HepG2 (cell line): ENCODE measurements around the gene TOR4A. TPM values are rescaled to one million over a fixed set of nuclear protein-coding genes. Genes with fewer than 3 reads are reported as not detected.

Experiments used
- ATAC-seq: fragments of 200-7000 bp; cut with Tn5 transposase; 3 replicates; pipeline ENCODE4 v1.9.1; 2020; ENCODE audit warnings: mild to moderate bottlenecking, moderate library complexity
- BruUV-seq: library from RNA; stranded (reverse); fragments of 400-500 nt; replicated peaks from 2 replicates; lab custom pipeline; 2021; lab: Mats Ljungman, UMichigan
- CTCF ChIA-PET: fragments of 300-600 bp; formaldehyde crosslinking; extraction: SDS; loops from one replicate; lab custom pipeline; 2021; ENCODE audit warnings: low total read pairs, inconsistent platforms, low intra/inter-chr PET ratio; lab: Yijun Ruan, JAX
- POLR2A ChIA-PET: fragments of 350-600 bp; sonication (Branson Sonifier 250); formaldehyde crosslinking; loops from one replicate; lab custom pipeline; 2020; ENCODE audit warnings: antibody characterized with exemption, inconsistent platforms; lab: Yijun Ruan, JAX
- DNase-seq: peaks from one replicate; pipeline ENCODE4 v3.0.0-alpha.2; 2015; ENCODE audit warnings: low spot score
- FAIRE-seq: peaks from 3 replicates; lab custom pipeline; 2011; peaks lifted over from hg19 to GRCh38; lab: Jason Lieb, UNC
- H2AFZ ChIP-seq: one replicate; pipeline ENCODE4 v1.6.1; 2011; ENCODE audit warnings: low read length, inconsistent platforms
- H3K27ac ChIP-seq: fragments of 300-600 bp; 3 replicates; pipeline ENCODE4 v1.8.0; 2011; ENCODE audit warnings: mixed run types, mild to moderate bottlenecking, mixed read lengths, low read length, inconsistent platforms; ENCODE audit not compliant: insufficient read depth; ENCODE audit errors: extremely low read length
- H3K27me3 ChIP-seq, 2 experiments: fragments of 200-600 bp in 1 of 2; 2 replicates in 1 of 2; 3 replicates in 1 of 2; pipeline versions ENCODE4 v1.6.0 to v1.8.0; 2011; ENCODE audit warnings: low read length in 2 of 2, mild to moderate bottlenecking in 2 of 2, moderate library complexity in 2 of 2, inconsistent platforms in 1 of 2; ENCODE audit not compliant: insufficient read depth in 2 of 2, control insufficient read depth in 1 of 2
- H3K36me3 ChIP-seq, 2 experiments: fragments of 200-600 bp in 1 of 2; replicated peaks in 1 of 2; 2 replicates in 1 of 2; 3 replicates in 1 of 2; pipeline versions ENCODE4 v1.5.1 to v1.8.0; 2011; ENCODE audit warnings: low read length in 2 of 2, inconsistent platforms in 1 of 2; ENCODE audit not compliant: insufficient read depth in 2 of 2, control insufficient read depth in 1 of 2
- H3K4me1 ChIP-seq: 2 replicates; pipeline ENCODE4 v1.5.1; 2012; ENCODE audit warnings: low read length, inconsistent platforms; ENCODE audit not compliant: insufficient read depth
- H3K4me2 ChIP-seq: 2 replicates; pipeline ENCODE4 v1.6.0; 2011; ENCODE audit warnings: low read depth, low read length, inconsistent platforms
- H3K4me3 ChIP-seq, 3 experiments: fragments of 200-600 bp in 1 of 3; sonication (generic), shearing (Covaris generic) in 1 of 3; replicated peaks in 1 of 3; 2 replicates each; pipeline ENCODE4 v1.5.1; 2011 to 2016; ENCODE audit warnings: low read length in 3 of 3, inconsistent platforms in 2 of 3, low read depth in 2 of 3, mild to moderate bottlenecking in 2 of 3, control low read depth in 1 of 3, mixed read lengths in 1 of 3; ENCODE audit not compliant: insufficient read depth in 1 of 3
- H3K79me2 ChIP-seq: one replicate; pipeline ENCODE4 v1.6.1; 2011; ENCODE audit warnings: low read length, inconsistent platforms; ENCODE audit not compliant: insufficient read depth
- H3K9ac ChIP-seq: 2 replicates; pipeline ENCODE4 v1.6.0; 2011; ENCODE audit warnings: mild to moderate bottlenecking, low read depth, low read length, inconsistent platforms; ENCODE audit not compliant: insufficient read depth
- H3K9me3 ChIP-seq: 2 replicates; pipeline ENCODE4 v1.5.1; 2012; ENCODE audit warnings: mild to moderate bottlenecking, low read length
- H4K20me1 ChIP-seq: 2 replicates; pipeline ENCODE4 v1.6.0; 2011; ENCODE audit warnings: inconsistent platforms, mild to moderate bottlenecking, low read length, moderate library complexity; ENCODE audit not compliant: insufficient read depth
- HES4 ChIP-seq: sonication (generic); formaldehyde crosslinking; IDR thresholded peaks from 2 replicates; pipeline ENCODE4 v1.9.0; 2021; ENCODE audit warnings: mild to moderate bottlenecking, missing genetic modification reagents, borderline replicate concordance
- TBL1XR1 ChIP-seq: fragments of 150-350 bp; IDR thresholded peaks from 2 replicates; pipeline ENCODE4 v1.6.1; 2014; ENCODE audit warnings: borderline replicate concordance, low read length; ENCODE audit not compliant: partially characterized antibody
- ZNF234 ChIP-seq: sonication (generic); formaldehyde crosslinking; conservative IDR thresholded peaks from 2 replicates; pipeline ENCODE4 v1.5.1; 2020; ENCODE audit warnings: mild to moderate bottlenecking, missing genetic modification reagents
- ZNF274 ChIP-seq: sonication (generic); formaldehyde crosslinking; IDR thresholded peaks from 2 replicates; pipeline ENCODE4 v1.5.1; 2020; ENCODE audit warnings: mild to moderate bottlenecking, missing genetic modification reagents
- ZNF350 ChIP-seq: sonication (generic); formaldehyde crosslinking; IDR thresholded peaks from 2 replicates; pipeline ENCODE4 v1.4.0; 2020; ENCODE audit warnings: mild to moderate bottlenecking, low read depth, missing genetic modification reagents, borderline replicate concordance
- ZNF563 ChIP-seq: sonication (generic); formaldehyde crosslinking; IDR thresholded peaks from 2 replicates; pipeline ENCODE4 v1.8.0; 2022; ENCODE audit warnings: mild to moderate bottlenecking, moderate library complexity, missing genetic modification reagents
- ZNF761 ChIP-seq: sonication (generic); formaldehyde crosslinking; conservative IDR thresholded peaks from 2 replicates; pipeline ENCODE4 v1.4.0; 2020; ENCODE audit warnings: mild to moderate bottlenecking, missing genetic modification reagents
- WGBS: methylation state at CpG from one replicate; pipeline ENCODE4 v1.1.6; 2017; ENCODE audit warnings: low lambda C conversion rate; 5-methylcytosine and 5-hydroxymethylcytosine counted together
- in situ Hi-C: cut with HindIII; loops from 2 replicates; pipeline ENCODE4 v1.10.0; 2017; ENCODE audit warnings: low pct_unique_long_range_greater_than_20kb; ENCODE audit not compliant: extremely low pct_ligation_motif_present
- intact Hi-C: fragments of 100-400 bp; cut with micrococcal nuclease; formaldehyde crosslinking; loops from one replicate; pipeline ENCODE4 v1.10.0; 2022; ENCODE audit not compliant: unreplicated experiment
- polyA plus RNA-seq, 8 experiments: library from polyadenylated mRNA; depleted of rRNA in 3 of 8; stranded (reverse) in 7 of 8; unstranded in 1 of 8; fragments of >200 nt; fragmentation: Illumina TruSeq in 4 of 8; extraction: Trizol in 4 of 8; gene quantifications; 2 replicates each; pipeline versions ENCODE4 v1.2.1 to v1.2.3, GENCODE V29; 2011 to 2016; ENCODE audit warnings: low read depth in 4 of 8, missing spikeins in 1 of 8, mixed read lengths in 1 of 8; ENCODE audit not compliant: insufficient read depth in 1 of 8
- total RNA-seq, 5 experiments: library from RNA; depleted of rRNA; stranded (reverse); fragments of >200 nt; fragmentation: Illumina TruSeq; extraction: Trizol; gene quantifications; 2 replicates each; pipeline ENCODE4 v1.2.3, GENCODE V29; 2016; ENCODE audit warnings: low read depth in 1 of 5
- TF ChIP-seq, protein P1 (sequence below): sonication (generic); formaldehyde crosslinking; IDR thresholded peaks from 2 replicates; pipeline ENCODE4 v1.4.0; 2020; ENCODE audit warnings: missing genetic modification reagents, borderline replicate concordance
- TF ChIP-seq, protein P2 (sequence below): sonication (generic); formaldehyde crosslinking; IDR thresholded peaks from 2 replicates; pipeline ENCODE4 v1.8.1; 2023; ENCODE audit warnings: mild to moderate bottlenecking, missing genetic modification reagents, borderline replicate concordance
- TF ChIP-seq, protein P3 (sequence below): sonication (generic); formaldehyde crosslinking; IDR thresholded peaks from 2 replicates; pipeline ENCODE4 v1.4.0; 2020; ENCODE audit warnings: mild to moderate bottlenecking, missing genetic modification reagents, borderline replicate concordance

The TOR4A gene
- total and polyA plus RNA-seq, 2 of the 13 experiments (the other 11 are each of a cell fraction or from before 2014, with no cell fraction given): 11.1 to 14.2 TPM

DNA sequence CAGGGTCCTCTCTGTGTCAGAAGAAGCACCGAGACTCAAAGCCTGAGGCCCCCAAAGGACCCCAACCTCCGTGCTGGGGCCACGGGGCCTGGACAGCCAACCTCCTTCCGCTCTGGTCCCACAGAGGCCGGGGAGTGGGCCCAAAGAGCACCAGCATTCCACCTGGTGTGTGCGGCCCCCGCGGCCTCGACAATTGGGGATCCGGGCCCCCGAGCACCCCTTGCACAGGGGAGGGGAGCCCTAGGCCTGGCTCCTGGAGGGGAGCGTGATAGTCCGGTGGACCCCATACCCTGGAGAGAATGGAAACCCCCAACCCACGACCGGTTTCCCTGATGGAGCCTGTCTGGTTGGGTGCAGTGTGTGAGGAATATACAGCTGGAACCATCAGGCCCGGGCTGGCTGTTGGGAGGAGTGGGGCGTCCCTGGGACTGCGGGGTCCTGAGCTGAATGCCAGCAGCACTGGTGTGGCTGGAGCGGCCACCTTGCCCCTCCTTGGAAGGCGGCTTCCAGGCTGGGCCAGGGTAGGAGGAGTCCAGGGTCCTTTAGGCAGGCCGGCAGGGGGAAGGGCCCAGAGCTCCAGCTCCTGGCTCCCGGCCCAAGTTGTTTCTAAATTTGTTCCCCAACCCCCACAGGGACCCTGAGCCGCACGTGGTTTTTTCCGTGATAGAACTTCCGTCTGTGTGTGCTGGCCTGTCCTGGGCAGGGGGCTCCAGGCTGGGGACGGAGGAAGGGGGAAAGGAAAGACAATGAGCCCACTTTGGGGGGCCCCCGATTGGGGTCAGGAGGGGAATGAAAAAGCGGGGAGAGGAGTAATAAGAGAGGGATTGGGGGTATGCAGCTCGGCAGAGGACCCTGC lies 825 bp upstream of the TOR4A start (continued):
- TF ChIP-seq, protein P1, sequence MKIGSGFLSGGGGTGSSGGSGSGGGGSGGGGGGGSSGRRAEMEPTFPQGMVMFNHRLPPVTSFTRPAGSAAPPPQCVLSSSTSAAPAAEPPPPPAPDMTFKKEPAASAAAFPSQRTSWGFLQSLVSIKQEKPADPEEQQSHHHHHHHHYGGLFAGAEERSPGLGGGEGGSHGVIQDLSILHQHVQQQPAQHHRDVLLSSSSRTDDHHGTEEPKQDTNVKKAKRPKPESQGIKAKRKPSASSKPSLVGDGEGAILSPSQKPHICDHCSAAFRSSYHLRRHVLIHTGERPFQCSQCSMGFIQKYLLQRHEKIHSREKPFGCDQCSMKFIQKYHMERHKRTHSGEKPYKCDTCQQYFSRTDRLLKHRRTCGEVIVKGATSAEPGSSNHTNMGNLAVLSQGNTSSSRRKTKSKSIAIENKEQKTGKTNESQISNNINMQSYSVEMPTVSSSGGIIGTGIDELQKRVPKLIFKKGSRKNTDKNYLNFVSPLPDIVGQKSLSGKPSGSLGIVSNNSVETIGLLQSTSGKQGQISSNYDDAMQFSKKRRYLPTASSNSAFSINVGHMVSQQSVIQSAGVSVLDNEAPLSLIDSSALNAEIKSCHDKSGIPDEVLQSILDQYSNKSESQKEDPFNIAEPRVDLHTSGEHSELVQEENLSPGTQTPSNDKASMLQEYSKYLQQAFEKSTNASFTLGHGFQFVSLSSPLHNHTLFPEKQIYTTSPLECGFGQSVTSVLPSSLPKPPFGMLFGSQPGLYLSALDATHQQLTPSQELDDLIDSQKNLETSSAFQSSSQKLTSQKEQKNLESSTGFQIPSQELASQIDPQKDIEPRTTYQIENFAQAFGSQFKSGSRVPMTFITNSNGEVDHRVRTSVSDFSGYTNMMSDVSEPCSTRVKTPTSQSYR: peak; percentile 72; the same call in 1 of the 2 replicates
- 0 out of 2 replicates have a peak, but pooled peaks have one; percentile 23 for TF ChIP-seq ZNF761 (CRISPR knock-in tag)

DNA sequence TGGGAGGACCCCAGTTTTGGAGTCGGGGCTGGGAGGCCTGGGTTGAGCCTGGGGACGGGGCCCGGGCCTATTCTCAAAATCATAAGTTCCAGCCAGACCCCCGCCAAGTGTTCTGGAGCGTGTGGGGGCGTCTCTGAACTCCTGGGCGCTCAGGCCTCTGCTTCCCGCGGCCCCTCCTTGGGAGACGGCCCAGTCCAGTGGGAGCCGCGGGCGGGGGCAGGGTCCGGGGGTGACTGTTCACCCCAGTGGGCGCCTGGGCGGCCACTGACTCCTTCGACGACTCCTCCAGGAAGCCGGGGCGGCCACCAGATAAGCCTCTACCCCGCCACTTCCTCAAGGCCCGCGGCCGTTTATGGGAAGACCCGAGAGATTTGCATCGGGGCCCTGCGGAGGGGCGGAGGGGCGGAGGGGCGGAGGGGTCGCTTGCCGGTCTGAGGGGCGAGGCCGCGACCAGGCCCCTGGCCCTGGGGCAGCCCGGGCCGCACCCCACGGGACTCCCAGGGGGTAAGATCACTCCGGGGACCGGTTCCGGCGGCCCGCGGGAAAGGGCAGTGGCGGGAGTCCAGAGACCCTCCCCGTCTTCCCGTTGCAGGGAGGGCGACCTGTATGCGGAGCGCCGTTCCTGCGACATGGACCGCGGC lies 655 bp downstream of the TOR4A start:
- TF ChIP-seq ZNF350 (CRISPR knock-in tag) (0 out of 2 replicates have a peak, but pooled peaks have one; percentile 7), TBL1XR1 (no peak), ZNF563 (CRISPR knock-in tag) (peak; percentile 43; the same call in 1 of the 2 replicates), ZNF274 (CRISPR knock-in tag) (0 out of 2 replicates have a peak, but pooled peaks have one; percentile 2), HES4 (CRISPR knock-in tag) (peak; percentile 44; the same call in 1 of the 2 replicates), ZNF234 (CRISPR knock-in tag) (0 out of 2 replicates have a peak, but pooled peaks have one; percentile 2)
- TF ChIP-seq, protein P2, sequence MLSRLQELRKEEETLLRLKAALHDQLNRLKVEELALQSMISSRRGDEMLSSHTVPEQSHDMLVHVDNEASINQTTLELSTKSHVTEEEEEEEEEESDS (CRISPR knock-in tag): no peak
- TF ChIP-seq, protein P3, sequence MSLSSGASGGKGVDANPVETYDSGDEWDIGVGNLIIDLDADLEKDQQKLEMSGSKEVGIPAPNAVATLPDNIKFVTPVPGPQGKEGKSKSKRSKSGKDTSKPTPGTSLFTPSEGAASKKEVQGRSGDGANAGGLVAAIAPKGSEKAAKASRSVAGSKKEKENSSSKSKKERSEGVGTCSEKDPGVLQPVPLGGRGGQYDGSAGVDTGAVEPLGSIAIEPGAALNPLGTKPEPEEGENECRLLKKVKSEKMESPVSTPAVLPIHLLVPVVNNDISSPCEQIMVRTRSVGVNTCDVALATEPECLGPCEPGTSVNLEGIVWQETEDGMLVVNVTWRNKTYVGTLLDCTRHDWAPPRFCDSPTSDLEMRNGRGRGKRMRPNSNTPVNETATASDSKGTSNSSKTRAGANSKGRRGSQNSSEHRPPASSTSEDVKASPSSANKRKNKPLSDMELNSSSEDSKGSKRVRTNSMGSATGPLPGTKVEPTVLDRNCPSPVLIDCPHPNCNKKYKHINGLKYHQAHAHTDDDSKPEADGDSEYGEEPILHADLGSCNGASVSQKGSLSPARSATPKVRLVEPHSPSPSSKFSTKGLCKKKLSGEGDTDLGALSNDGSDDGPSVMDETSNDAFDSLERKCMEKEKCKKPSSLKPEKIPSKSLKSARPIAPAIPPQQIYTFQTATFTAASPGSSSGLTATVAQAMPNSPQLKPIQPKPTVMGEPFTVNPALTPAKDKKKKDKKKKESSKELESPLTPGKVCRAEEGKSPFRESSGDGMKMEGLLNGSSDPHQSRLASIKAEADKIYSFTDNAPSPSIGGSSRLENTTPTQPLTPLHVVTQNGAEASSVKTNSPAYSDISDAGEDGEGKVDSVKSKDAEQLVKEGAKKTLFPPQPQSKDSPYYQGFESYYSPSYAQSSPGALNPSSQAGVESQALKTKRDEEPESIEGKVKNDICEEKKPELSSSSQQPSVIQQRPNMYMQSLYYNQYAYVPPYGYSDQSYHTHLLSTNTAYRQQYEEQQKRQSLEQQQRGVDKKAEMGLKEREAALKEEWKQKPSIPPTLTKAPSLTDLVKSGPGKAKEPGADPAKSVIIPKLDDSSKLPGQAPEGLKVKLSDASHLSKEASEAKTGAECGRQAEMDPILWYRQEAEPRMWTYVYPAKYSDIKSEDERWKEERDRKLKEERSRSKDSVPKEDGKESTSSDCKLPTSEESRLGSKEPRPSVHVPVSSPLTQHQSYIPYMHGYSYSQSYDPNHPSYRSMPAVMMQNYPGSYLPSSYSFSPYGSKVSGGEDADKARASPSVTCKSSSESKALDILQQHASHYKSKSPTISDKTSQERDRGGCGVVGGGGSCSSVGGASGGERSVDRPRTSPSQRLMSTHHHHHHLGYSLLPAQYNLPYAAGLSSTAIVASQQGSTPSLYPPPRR: no peak
- H3K36me3 ChIP-seq: peaks cover 0 to 11% of the 10 kb centered on the region in 2 experiments; a peak in 3 of 5 replicates
- ATAC-seq (peak; percentile 0; the same call in 2 of the 3 replicates), DNase-seq (no peak), FAIRE-seq (no peak)
- H3K79me2 ChIP-seq: peaks cover 6% of the 10 kb centered on the region
- no peak overlapping the region for H2AFZ ChIP-seq
- CTCF ChIA-PET: no interaction called here
- intact Hi-C loops (no loop called here), in situ Hi-C loops (no loop called here)
- no peaks in the 10 kb centered on the region for H4K20me1 ChIP-seq
- no peaks in the 10 kb centered on the region; a peak in 1 of 5 replicates for H3K27me3 ChIP-seq
- peak overlapping the region; percentile 87 to 90 (median 88) for H3K4me3 ChIP-seq
- POLR2A ChIA-PET: interaction anchor here (0.7 to 2.8 kb wide), 26 partner anchors 9 to 340 kb away, joined by 3 to 78 read pairs (median 8); partner anchors contain the start of genes ENTPD8, EXD3, NELFB and NOXA1
- 0% methylated on average over 3 of the region's 54 CpGs for WGBS
- no TSS peak for BruUV-seq
- H3K27ac ChIP-seq: peak overlapping the region; percentile 90
- H3K4me1 ChIP-seq: peaks cover 21% of the 10 kb centered on the region
- H3K4me2 ChIP-seq: peak overlapping the region; percentile 88
- no peaks in the 10 kb centered on the region for H3K9me3 ChIP-seq
- H3K9ac ChIP-seq: peak overlapping the region; percentile 82
